Astrocyte of the cerebellum (primary cell): Measurements from ENCODE around the gene GABRR3.

Source experiments
- DNase-seq: peaks from one replicate; pipeline ENCODE4 v3.0.0-alpha.2; 2011; ENCODE audit warnings: low read depth
- H3K4me3 ChIP-seq: 2 replicates; pipeline ENCODE4 v1.5.1; 2011; ENCODE audit warnings: mild to moderate bottlenecking, low read depth, low read length, moderate library complexity
- in situ Hi-C: cut with HindIII; loops from 2 replicates; pipeline ENCODE4 v1.10.0; 2017; ENCODE audit warnings: low sequenced_read_pairs
- TF ChIP-seq, protein P1 (sequence below): IDR thresholded peaks from 2 replicates; pipeline ENCODE4 v1.5.1; 2012; ENCODE audit warnings: low read length, low read depth, moderate library complexity, mild to moderate bottlenecking; ENCODE audit errors: missing control alignments

Gene GABRR3

DNA sequence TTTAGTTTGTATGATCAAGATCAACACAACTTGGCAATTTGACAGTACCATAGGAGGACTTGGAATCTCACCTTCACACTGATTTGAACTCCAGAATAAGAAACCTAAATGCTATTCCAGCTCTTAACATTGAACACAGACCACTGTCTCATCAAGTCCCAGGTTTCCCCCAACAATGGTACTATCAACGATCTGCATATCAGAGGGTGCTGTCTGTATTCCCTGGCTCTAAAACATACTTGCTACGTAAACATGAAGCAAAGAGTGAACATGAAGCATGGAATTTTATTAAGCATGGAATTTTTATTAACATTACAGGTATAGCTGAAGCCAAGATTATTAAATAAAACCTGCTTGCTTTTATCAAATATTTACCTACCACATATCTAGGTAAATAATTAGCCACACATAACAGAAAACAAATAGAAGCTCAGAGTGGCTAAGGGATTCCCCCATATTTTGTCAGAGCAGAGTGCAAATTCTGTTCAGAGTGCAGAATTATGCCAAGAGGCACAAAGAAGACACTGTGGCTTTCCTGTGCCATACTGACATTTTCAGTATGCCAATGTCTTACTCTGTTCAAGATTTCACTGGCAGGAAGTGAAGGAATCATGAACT lies 40.7 kb downstream of the GABRR3 start:
- H3K4me3 ChIP-seq: no peak overlapping the region
- no peak for DNase-seq
- TF ChIP-seq, protein P1, sequence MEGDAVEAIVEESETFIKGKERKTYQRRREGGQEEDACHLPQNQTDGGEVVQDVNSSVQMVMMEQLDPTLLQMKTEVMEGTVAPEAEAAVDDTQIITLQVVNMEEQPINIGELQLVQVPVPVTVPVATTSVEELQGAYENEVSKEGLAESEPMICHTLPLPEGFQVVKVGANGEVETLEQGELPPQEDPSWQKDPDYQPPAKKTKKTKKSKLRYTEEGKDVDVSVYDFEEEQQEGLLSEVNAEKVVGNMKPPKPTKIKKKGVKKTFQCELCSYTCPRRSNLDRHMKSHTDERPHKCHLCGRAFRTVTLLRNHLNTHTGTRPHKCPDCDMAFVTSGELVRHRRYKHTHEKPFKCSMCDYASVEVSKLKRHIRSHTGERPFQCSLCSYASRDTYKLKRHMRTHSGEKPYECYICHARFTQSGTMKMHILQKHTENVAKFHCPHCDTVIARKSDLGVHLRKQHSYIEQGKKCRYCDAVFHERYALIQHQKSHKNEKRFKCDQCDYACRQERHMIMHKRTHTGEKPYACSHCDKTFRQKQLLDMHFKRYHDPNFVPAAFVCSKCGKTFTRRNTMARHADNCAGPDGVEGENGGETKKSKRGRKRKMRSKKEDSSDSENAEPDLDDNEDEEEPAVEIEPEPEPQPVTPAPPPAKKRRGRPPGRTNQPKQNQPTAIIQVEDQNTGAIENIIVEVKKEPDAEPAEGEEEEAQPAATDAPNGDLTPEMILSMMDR: no peak
- in situ Hi-C loops: no loop called here

DNA sequence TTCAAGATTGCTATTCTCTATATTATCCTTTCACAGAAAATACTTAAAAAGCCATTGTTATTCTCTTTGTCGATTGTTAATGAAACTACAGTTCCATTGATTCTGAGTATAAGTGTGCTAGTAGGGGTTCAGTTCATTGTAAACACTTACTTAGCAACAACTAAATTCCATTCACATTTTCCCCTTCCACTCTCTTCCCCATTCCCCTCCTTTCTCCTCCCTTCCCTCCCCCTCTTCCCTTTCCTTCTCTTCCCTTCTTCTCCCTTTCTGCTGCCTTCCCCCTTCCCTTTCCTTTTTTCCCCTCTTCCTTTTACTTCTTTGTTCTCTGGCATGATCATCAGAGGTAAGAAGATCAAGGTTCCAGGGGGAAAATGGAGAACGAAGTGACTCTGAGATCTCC lies 41.6 kb downstream of the GABRR3 start:
- in situ Hi-C loops: no loop called here
- TF ChIP-seq, protein P1: no peak

GRCh38 chr3:97992547-97993173 lies 42.5 kb downstream of the GABRR3 start:
- TF ChIP-seq, protein P1: no peak
- no peak overlapping the region for H3K4me3 ChIP-seq
- in situ Hi-C loops: no loop called here
- DNase-seq: no peak

More for the DNA sequence above, 41.6 kb downstream of the GABRR3 start:
- no peak overlapping the region for H3K4me3 ChIP-seq
- DNase-seq: no peak

DNA sequence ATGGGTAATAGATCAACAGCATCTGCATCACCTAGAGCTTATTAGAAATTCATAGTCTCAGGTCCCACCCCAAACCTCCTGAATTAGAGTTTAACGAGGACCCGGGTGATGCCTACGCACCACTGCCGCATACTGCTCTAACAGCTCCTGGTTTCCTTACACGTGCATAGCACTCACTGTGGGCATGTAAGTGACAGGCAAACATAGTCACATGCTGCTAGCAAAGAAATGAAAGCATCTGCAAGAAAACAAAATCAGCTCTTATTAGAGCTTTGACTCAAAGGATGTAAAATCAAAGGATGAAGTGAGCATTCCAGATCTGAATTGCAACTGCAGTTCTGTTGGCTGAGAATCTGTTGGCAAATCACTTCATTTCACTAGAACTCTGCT lies 43.8 kb downstream of the GABRR3 start:
- H3K4me3 ChIP-seq: no peak overlapping the region
- in situ Hi-C loops: no loop called here
- TF ChIP-seq, protein P1: no peak
- no peak for DNase-seq

GRCh38 chr3:97990624-97991292 lies 44.4 kb downstream of the GABRR3 start:
- H3K4me3 ChIP-seq: no peak overlapping the region
- TF ChIP-seq, protein P1: no peak
- DNase-seq: no peak
- in situ Hi-C loops: no loop called here

- H3K4me3 ChIP-seq: no peak overlapping the region
- DNase-seq: no peak
- in situ Hi-C loops: no loop called here
- TF ChIP-seq, protein P1: no peak
Observed at GRCh38 chr3:97988784-97989568, 46.1 kb downstream of the GABRR3 start.
